UCSD-AML1 (cell line): ENCODE data around the gene VDR.

Experiments used
- DNase-seq: peaks from one replicate; lab custom pipeline; 2025; ENCODE audit not compliant: unreplicated experiment; lab: John Stamatoyannopoulos, UW

VDR gene

DNA sequence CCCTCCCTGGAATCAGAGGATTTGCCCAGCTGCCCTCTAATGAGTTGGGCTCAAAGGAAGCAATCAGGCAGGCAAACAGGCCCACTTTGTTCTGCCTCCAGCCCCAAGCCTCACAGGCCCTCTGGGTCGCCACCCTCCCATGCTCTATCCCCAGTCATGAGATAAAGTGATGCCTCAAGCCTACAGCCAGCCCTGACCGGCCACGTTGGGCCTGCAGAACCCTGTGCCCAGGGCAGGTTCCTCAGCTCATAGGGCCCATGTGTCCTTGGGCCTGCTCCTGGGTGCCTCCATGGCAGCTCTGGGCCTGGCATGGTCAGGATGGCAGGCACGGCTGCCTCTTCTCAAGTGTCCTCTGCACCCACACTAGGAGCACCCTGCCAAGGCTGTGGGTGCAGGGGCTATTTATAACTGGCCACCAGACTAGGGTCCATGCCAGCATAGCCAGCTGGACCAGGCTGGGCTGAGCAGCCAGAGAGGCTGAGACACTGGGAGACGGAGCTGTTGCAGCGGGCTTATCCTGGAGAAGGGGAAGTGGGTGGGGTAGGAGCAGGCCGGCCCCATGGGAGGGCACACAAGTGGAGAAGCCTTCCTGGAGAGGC lies 105.3 kb downstream of the VDR start:
- DNase-seq: peak; percentile 36

GRCh38 chr12:47798382-47798948 lies 106.3 kb downstream of the VDR start:
- DNase-seq: no peak

GRCh38 chr12:47797441-47797840 lies 107.4 kb downstream of the VDR start:
- peak; percentile 28 for DNase-seq

- no peak for DNase-seq
These were observed 108.9 kb downstream of the VDR start for GRCh38 chr12:47795814-47796411.

DNA sequence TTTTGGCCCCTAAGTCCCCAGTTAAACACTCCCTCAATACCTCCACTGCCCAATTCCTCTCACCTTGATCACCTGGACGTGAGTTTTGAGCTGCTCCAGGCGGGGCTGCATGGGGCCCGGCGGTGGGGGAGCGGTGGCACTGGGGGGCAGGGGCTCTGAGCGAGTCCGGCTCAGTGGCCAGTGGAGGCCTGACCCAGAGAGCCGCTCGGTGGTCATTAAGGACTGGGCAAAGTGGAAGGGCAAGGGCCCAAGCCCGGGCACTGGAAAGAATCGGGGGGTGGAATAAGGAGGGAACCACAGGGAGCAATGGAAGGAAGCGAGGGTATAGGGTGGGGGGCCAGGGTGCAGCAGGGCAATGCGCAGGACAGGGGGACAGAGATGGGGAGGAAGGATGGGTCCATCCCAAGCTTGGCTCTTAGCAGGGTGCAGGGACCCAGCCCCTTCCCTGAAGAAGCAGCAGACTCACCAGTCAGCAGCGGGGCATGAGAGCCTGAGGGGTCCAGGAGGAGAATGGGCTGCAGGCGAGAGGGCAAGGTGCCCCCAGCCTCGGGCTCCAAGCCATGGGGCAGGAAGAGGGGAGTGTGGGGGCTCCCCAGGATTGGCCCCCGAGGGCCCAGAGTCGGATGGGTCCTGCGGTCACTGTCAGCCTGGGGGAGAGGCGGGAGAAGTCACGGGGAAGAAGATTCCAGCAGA lies 109.5 kb downstream of the VDR start:
- no peak for DNase-seq

- DNase-seq: no peak
These were observed 110.1 kb downstream of the VDR start for GRCh38 chr12:47794679-47795078.

DNA sequence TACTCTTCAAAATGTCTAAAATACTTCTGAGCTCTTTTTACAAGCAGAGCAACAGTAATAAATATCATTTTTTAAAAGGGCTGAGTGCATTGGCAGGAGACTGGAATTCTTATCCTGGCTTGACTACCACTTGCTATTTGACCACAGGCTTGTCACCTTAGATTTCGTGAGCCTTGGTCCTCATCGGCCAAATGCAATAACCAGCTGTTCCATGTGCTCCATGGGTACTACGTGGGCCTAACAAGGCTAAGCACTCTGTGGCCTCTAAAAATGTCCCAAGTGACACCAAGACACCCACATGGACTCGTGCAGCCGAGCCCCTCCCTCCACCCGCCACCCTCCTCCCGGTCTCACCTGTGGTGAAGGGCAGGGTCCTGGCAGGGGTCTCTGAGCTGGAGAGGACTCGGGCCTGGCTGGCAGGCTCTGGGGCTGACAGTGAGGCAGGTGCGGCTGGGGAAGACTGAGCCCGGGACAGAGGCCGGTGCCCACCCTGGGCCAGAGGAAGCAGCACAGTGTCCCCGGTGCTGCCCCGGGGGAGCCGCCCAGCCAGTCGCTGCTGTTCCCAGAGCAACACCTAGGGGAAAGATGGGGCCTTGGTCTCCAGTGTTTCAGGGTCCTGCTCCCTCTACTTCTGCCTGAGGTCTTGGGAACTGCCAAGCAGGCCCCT lies 111.6 kb downstream of the VDR start:
- no peak for DNase-seq

GRCh38 chr12:47791874-47792273 lies 112.9 kb downstream of the VDR start:
- no peak for DNase-seq
